ENCODE results near the gene COX7A2L.
"Not testable (repeated sequence)": the region's sequence is repeated elsewhere in the genome, so short reads cannot be mapped to it uniquely, and the experiment has no call there.

The COX7A2L gene

GRCh38 chr2:42404676-42405075 is 43.7 kb upstream of the COX7A2L start:
- TF ChIP-seq EZH2phosphoT487 (IDR thresholded peaks at IDR 0.05; ENCODE audit: low read length): no peak
- no peak overlapping the region for H3K9ac ChIP-seq (ENCODE audit: low read length)
- no peak overlapping the region for H2AFZ ChIP-seq (ENCODE audit: low read length)
- no peaks in the 10 kb centered on the region for H3K27me3 ChIP-seq (replicated peaks; ENCODE audit: insufficient read depth, low read length)
- no peaks in the 10 kb centered on the region for H3K9me2 ChIP-seq (replicated peaks; ENCODE audit: insufficient read depth, low read length)
- no peaks in the 10 kb centered on the region for H4K20me1 ChIP-seq (ENCODE audit: insufficient read depth, low read length)
- H3K36me3 ChIP-seq (replicated peaks; ENCODE audit: insufficient read depth, low read length): no peaks in the 10 kb centered on the region
- H3K9me3 ChIP-seq (replicated peaks; ENCODE audit: insufficient read depth, low read length): no peaks in the 10 kb centered on the region
- no peaks in the 10 kb centered on the region for H3F3A ChIP-seq (ENCODE audit: insufficient read depth, low read length)
- no peaks in the 10 kb centered on the region for H3K4me1 ChIP-seq (ENCODE audit: low read length)
- no peak overlapping the region for H3K27ac ChIP-seq (ENCODE audit: low read length)
- H3K4me2 ChIP-seq (ENCODE audit: low read depth, low read length): no peak overlapping the region
- H3K79me2 ChIP-seq (ENCODE audit: low read length): no peaks in the 10 kb centered on the region
- H3K4me3 ChIP-seq (ENCODE audit: low read length): no peak overlapping the region
- no peak for DNase-seq

GRCh38 chr2:42401773-42402172 is 40.8 kb upstream of the COX7A2L start:
- H3K4me2 ChIP-seq (ENCODE audit: low read depth, low read length): no peak overlapping the region
- no peaks in the 10 kb centered on the region for H3K9me3 ChIP-seq (replicated peaks; ENCODE audit: insufficient read depth, low read length)
- H3K4me3 ChIP-seq (ENCODE audit: low read length): no peak overlapping the region
- no peaks in the 10 kb centered on the region for H3K27me3 ChIP-seq (replicated peaks; ENCODE audit: insufficient read depth, low read length)
- TF ChIP-seq CTCF (IDR thresholded peaks at IDR 0.05; ENCODE audit: low read length) (no peak), EZH2phosphoT487 (IDR thresholded peaks at IDR 0.05; ENCODE audit: low read length) (no peak), EZH2 (optimal IDR thresholded peaks at IDR 0.05; ENCODE audit: low read depth, low read length) (no peak)
- no peaks in the 10 kb centered on the region for H3K79me2 ChIP-seq (ENCODE audit: low read length)
- no peak overlapping the region for H3K27ac ChIP-seq (ENCODE audit: low read length)
- H3K9me2 ChIP-seq (replicated peaks; ENCODE audit: insufficient read depth, low read length): no peaks in the 10 kb centered on the region
- no peaks in the 10 kb centered on the region for H3K4me1 ChIP-seq (ENCODE audit: low read length)
- no peak overlapping the region for H3K9ac ChIP-seq (ENCODE audit: low read length)
- DNase-seq: no peak
- H3K36me3 ChIP-seq (replicated peaks; ENCODE audit: insufficient read depth, low read length): no peaks in the 10 kb centered on the region
- H4K20me1 ChIP-seq (ENCODE audit: insufficient read depth, low read length): no peaks in the 10 kb centered on the region
- H3F3A ChIP-seq (ENCODE audit: insufficient read depth, low read length): no peaks in the 10 kb centered on the region
- no peak overlapping the region for H2AFZ ChIP-seq (ENCODE audit: low read length)

GRCh38 chr2:42398052-42398451 is 37.0 kb upstream of the COX7A2L start:
- not testable (repeated sequence) for DNase-seq; H3K4me1 ChIP-seq (ENCODE audit: low read length); H3K36me3 ChIP-seq (replicated peaks; ENCODE audit: insufficient read depth, low read length); H3K9me3 ChIP-seq (replicated peaks; ENCODE audit: insufficient read depth, low read length); H2AFZ ChIP-seq (ENCODE audit: low read length); H3K4me3 ChIP-seq (ENCODE audit: low read length); H3K4me2 ChIP-seq (ENCODE audit: low read depth, low read length); H3K79me2 ChIP-seq (ENCODE audit: low read length); H4K20me1 ChIP-seq (ENCODE audit: insufficient read depth, low read length); H3K9me2 ChIP-seq (replicated peaks; ENCODE audit: insufficient read depth, low read length); H3K9ac ChIP-seq (ENCODE audit: low read length); H3K27ac ChIP-seq (ENCODE audit: low read length); H3F3A ChIP-seq (ENCODE audit: insufficient read depth, low read length); H3K27me3 ChIP-seq (replicated peaks; ENCODE audit: insufficient read depth, low read length)

GRCh38 chr2:42393320-42393719 is 32.3 kb upstream of the COX7A2L start:
- not testable (repeated sequence) for H4K20me1 ChIP-seq (ENCODE audit: insufficient read depth, low read length); DNase-seq; H3K9me2 ChIP-seq (replicated peaks; ENCODE audit: insufficient read depth, low read length); H3K79me2 ChIP-seq (ENCODE audit: low read length); H3K9ac ChIP-seq (ENCODE audit: low read length); H3K27ac ChIP-seq (ENCODE audit: low read length); H3K27me3 ChIP-seq (replicated peaks; ENCODE audit: insufficient read depth, low read length); H3F3A ChIP-seq (ENCODE audit: insufficient read depth, low read length); H3K9me3 ChIP-seq (replicated peaks; ENCODE audit: insufficient read depth, low read length); H3K4me1 ChIP-seq (ENCODE audit: low read length); H3K4me3 ChIP-seq (ENCODE audit: low read length); H3K36me3 ChIP-seq (replicated peaks; ENCODE audit: insufficient read depth, low read length); H2AFZ ChIP-seq (ENCODE audit: low read length); H3K4me2 ChIP-seq (ENCODE audit: low read depth, low read length)

GRCh38 chr2:42392191-42392590 is 31.2 kb upstream of the COX7A2L start:
- Histone ChIP-seq H3K9ac (ENCODE audit: low read length) (no peak overlapping the region), H3K27ac (ENCODE audit: low read length) (no peak overlapping the region), H3K9me2 (replicated peaks; ENCODE audit: insufficient read depth, low read length) (no peaks in the 10 kb centered on the region), H3K4me2 (ENCODE audit: low read depth, low read length) (no peak overlapping the region), H4K20me1 (ENCODE audit: insufficient read depth, low read length) (no peaks in the 10 kb centered on the region), H3K4me1 (ENCODE audit: low read length) (no peaks in the 10 kb centered on the region), H3K9me3 (replicated peaks; ENCODE audit: insufficient read depth, low read length) (no peaks in the 10 kb centered on the region), H2AFZ (ENCODE audit: low read length) (no peak overlapping the region), H3K79me2 (ENCODE audit: low read length) (no peaks in the 10 kb centered on the region), H3F3A (ENCODE audit: insufficient read depth, low read length) (no peaks in the 10 kb centered on the region), H3K27me3 (replicated peaks; ENCODE audit: insufficient read depth, low read length) (no peaks in the 10 kb centered on the region), H3K4me3 (ENCODE audit: low read length) (no peak overlapping the region), H3K36me3 (replicated peaks; ENCODE audit: insufficient read depth, low read length) (no peaks in the 10 kb centered on the region)
- TF ChIP-seq CTCF (IDR thresholded peaks at IDR 0.05; ENCODE audit: low read length) (no peak), EZH2phosphoT487 (IDR thresholded peaks at IDR 0.05; ENCODE audit: low read length) (no peak), EZH2 (optimal IDR thresholded peaks at IDR 0.05; ENCODE audit: low read depth, low read length) (no peak)
- no peak for DNase-seq
